ENCODE measurements around the gene FBXO31. TPM values are rescaled to one million over a fixed set of nuclear protein-coding genes. Genes with fewer than 3 reads are reported as not detected.

FBXO31 gene
- total RNA-seq, 1 experiment from 2014 or later: 18.8 TPM

DNA sequence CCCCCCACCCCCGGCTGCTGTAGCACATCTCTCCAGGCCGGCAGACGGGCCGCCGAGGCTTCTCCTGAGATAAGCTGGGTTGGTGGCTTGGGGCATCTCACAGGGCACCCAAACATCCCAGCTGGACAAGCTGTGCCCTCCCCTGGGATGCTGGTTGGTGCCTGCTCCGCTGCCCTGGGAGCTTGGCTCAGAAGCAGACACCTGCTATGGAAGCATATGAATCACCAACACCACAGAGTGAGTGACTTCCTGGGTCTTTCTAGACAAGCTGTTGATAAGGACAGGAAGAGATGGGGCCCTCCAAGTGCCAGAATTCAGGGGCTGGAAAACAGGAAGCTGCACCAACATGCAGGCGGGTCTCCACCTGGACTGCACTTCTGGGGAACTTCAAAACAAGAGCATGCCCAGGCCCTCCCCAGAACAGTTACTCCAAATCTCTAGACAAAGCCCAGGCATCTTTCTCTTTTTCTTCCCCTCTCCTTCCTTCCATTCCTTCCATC, 80.1 kb downstream of the FBXO31 start:
- POLR2A ChIA-PET (ENCODE audit: unreplicated experiment): no interaction called here
- Histone ChIP-seq H4K20me1 (ENCODE audit: insufficient read depth) (no peaks in the 10 kb centered on the region), H3K27ac (no peak overlapping the region), H3K9me3 (ENCODE audit: insufficient read depth, low read depth) (no peaks in the 10 kb centered on the region), H3K4me2 (no peak overlapping the region), H3K4me3 (no peak overlapping the region), H3K79me2 (ENCODE audit: low read depth) (no peaks in the 10 kb centered on the region), H3K9me2 (ENCODE audit: insufficient read depth) (no peaks in the 10 kb centered on the region), H2AFZ (no peak overlapping the region), H3K4me1 (replicated peaks; ENCODE audit: insufficient read depth) (no peaks in the 10 kb centered on the region), H3K27me3 (ENCODE audit: insufficient read depth, low read depth) (no peaks in the 10 kb centered on the region), H3F3A (ENCODE audit: insufficient read depth, low read depth) (no peaks in the 10 kb centered on the region), H3K36me3 (ENCODE audit: low read depth) (no peaks in the 10 kb centered on the region)
- TF ChIP-seq, protein P1, sequence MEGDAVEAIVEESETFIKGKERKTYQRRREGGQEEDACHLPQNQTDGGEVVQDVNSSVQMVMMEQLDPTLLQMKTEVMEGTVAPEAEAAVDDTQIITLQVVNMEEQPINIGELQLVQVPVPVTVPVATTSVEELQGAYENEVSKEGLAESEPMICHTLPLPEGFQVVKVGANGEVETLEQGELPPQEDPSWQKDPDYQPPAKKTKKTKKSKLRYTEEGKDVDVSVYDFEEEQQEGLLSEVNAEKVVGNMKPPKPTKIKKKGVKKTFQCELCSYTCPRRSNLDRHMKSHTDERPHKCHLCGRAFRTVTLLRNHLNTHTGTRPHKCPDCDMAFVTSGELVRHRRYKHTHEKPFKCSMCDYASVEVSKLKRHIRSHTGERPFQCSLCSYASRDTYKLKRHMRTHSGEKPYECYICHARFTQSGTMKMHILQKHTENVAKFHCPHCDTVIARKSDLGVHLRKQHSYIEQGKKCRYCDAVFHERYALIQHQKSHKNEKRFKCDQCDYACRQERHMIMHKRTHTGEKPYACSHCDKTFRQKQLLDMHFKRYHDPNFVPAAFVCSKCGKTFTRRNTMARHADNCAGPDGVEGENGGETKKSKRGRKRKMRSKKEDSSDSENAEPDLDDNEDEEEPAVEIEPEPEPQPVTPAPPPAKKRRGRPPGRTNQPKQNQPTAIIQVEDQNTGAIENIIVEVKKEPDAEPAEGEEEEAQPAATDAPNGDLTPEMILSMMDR (conservative IDR thresholded peaks at IDR 0.05): no peak
- TF ChIP-seq EZH2 (IDR thresholded peaks at IDR 0.05; ENCODE audit: low read depth): no peak
- intact Hi-C loops (cut with micrococcal nuclease; ENCODE audit: unreplicated experiment): no loop called here
- no peak for DNase-seq
- no TSS peak for BruUV-seq (replicated peaks)
- CTCF ChIA-PET: interaction anchor here (0.6 kb wide), 1 partner anchor 827 kb away, joined by 7 read pairs; no protein-coding TSS in a partner anchor

DNA sequence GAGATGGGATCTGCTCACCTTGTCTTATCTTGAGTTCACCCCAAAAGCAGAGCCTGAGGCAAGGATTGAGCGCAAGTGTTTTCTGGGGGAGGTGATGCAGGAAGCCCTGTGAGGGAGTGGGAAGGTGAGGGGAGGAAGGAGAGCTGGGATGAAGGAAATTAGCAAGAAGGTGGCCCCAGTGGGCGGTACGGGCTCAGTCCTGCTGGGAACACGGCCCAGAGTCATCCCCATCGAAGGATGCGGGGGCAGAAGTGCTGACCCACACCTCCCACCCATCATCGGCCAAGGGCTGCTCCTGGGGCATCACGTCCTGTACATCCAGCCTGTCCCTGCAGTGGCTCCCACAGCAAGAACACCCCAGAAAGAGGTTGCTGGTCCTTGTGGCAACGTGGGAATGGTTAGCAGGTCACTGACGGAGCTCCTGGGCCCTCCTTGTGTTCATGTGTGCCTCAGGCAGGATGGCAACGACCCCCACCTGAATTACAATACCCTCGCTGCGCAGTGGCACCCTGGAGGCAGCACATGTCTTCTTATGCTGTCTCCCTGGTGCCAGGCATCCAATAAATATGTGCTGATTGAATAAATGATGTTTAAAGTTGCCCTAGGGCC, 84.6 kb downstream of the FBXO31 start:
- H2AFZ ChIP-seq: no peak overlapping the region
- ChIA-PET CTCF (no interaction called here), POLR2A (ENCODE audit: unreplicated experiment) (no interaction called here)
- TF ChIP-seq EZH2 (IDR thresholded peaks at IDR 0.05; ENCODE audit: low read depth): no peak
- TF ChIP-seq, protein P1 (conservative IDR thresholded peaks at IDR 0.05): no peak
- H3K9me2 ChIP-seq (ENCODE audit: insufficient read depth): no peaks in the 10 kb centered on the region
- intact Hi-C loops (cut with micrococcal nuclease; ENCODE audit: unreplicated experiment): no loop called here
- H3K27ac ChIP-seq: no peak overlapping the region
- H3K27me3 ChIP-seq (ENCODE audit: insufficient read depth, low read depth): no peaks in the 10 kb centered on the region
- no peaks in the 10 kb centered on the region for H3K9me3 ChIP-seq (ENCODE audit: insufficient read depth, low read depth)
- no peaks in the 10 kb centered on the region for H3F3A ChIP-seq (ENCODE audit: insufficient read depth, low read depth)
- DNase-seq: no peak
- no TSS peak for BruUV-seq (replicated peaks)
- H3K4me2 ChIP-seq: no peak overlapping the region
- no peaks in the 10 kb centered on the region for H3K79me2 ChIP-seq (ENCODE audit: low read depth)
- H3K36me3 ChIP-seq (ENCODE audit: low read depth): no peaks in the 10 kb centered on the region
- H3K4me1 ChIP-seq (replicated peaks; ENCODE audit: insufficient read depth): 0 out of 2 replicates have a peak, but pooled peaks cover 9% of the 10 kb centered on the region
- H3K4me3 ChIP-seq: no peak overlapping the region
- H4K20me1 ChIP-seq (ENCODE audit: insufficient read depth): no peaks in the 10 kb centered on the region

GRCh38 chr16:87297918-87298631, 85.5 kb downstream of the FBXO31 start:
- Histone ChIP-seq H4K20me1 (ENCODE audit: insufficient read depth) (no peaks in the 10 kb centered on the region), H3K36me3 (ENCODE audit: low read depth) (no peaks in the 10 kb centered on the region), H3K4me2 (no peak overlapping the region), H2AFZ (no peak overlapping the region), H3K9me3 (ENCODE audit: insufficient read depth, low read depth) (no peaks in the 10 kb centered on the region), H3K27ac (no peak overlapping the region), H3K4me3 (no peak overlapping the region), H3F3A (ENCODE audit: insufficient read depth, low read depth) (no peaks in the 10 kb centered on the region), H3K79me2 (ENCODE audit: low read depth) (no peaks in the 10 kb centered on the region), H3K9me2 (ENCODE audit: insufficient read depth) (no peaks in the 10 kb centered on the region), H3K4me1 (replicated peaks; ENCODE audit: insufficient read depth) (0 out of 2 replicates have a peak, but pooled peaks cover 9% of the 10 kb centered on the region), H3K27me3 (ENCODE audit: insufficient read depth, low read depth) (no peaks in the 10 kb centered on the region)
- POLR2A ChIA-PET (ENCODE audit: unreplicated experiment): no interaction called here
- TF ChIP-seq, protein P1 (conservative IDR thresholded peaks at IDR 0.05): peak; percentile 64
- TF ChIP-seq EZH2 (IDR thresholded peaks at IDR 0.05; ENCODE audit: low read depth): no peak
- CTCF ChIA-PET: interaction anchor here (0.5 kb wide), 1 partner anchor 728 kb away, joined by 4 read pairs; no protein-coding TSS in a partner anchor
- DNase-seq: no peak
- intact Hi-C loops (cut with micrococcal nuclease; ENCODE audit: unreplicated experiment): no loop called here
- no TSS peak for BruUV-seq (replicated peaks)

Data from PC-9 (cell line).